ENCODE measurements around the gene ITGA6.
"Not testable (repeated sequence)": the region's sequence is repeated elsewhere in the genome, so short reads cannot be mapped to it uniquely, and the experiment has no call there.

ITGA6 gene

GRCh38 chr2:172507199-172507598 lies 79.8 kb downstream of the ITGA6 start:
- DNase-seq (ENCODE audit: low read depth, low spot score): no peak
- no peak overlapping the region for H3K27ac ChIP-seq

GRCh38 chr2:172510088-172510487 lies 82.7 kb downstream of the ITGA6 start:
- no peak overlapping the region for H3K27ac ChIP-seq

DNA sequence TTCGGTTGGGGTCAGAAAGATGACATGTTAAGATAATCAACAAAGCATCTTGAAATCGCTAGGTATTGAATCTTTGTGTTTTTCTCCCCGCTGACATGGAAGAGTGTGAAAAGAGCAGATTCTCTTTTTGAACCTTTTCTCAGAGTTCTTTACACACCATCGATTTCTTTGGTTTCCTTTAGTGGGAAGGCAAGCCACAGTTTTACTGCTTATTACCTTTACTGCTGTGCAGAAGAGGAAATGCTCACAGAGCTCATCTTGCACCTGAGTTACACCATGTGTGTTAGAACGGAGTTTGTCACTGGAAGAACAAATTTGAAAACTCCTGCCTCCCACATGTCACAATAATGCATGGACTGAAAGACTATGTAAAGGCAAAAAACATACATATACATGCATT lies 83.2 kb downstream of the ITGA6 start:
- H3K27ac ChIP-seq: no peak overlapping the region
- no peak for DNase-seq (ENCODE audit: low read depth, low spot score)

More at GRCh38 chr2:172510088-172510487, 82.7 kb downstream of the ITGA6 start:
- DNase-seq (ENCODE audit: low read depth, low spot score): no peak

- no peak overlapping the region for H3K27ac ChIP-seq
These were observed 85.6 kb downstream of the ITGA6 start for GRCh38 chr2:172512810-172513523.

GRCh38 chr2:172513524-172513900 lies 86.1 kb downstream of the ITGA6 start:
- no peak for DNase-seq (ENCODE audit: low read depth, low spot score)
- H3K27ac ChIP-seq: no peak overlapping the region

More at GRCh38 chr2:172512810-172513523, 85.6 kb downstream of the ITGA6 start:
- no peak for DNase-seq (ENCODE audit: low read depth, low spot score)

- H3K27ac ChIP-seq: no peak overlapping the region
- DNase-seq (ENCODE audit: low read depth, low spot score): no peak
These were observed 86.7 kb downstream of the ITGA6 start for GRCh38 chr2:172513935-172514586.

DNA sequence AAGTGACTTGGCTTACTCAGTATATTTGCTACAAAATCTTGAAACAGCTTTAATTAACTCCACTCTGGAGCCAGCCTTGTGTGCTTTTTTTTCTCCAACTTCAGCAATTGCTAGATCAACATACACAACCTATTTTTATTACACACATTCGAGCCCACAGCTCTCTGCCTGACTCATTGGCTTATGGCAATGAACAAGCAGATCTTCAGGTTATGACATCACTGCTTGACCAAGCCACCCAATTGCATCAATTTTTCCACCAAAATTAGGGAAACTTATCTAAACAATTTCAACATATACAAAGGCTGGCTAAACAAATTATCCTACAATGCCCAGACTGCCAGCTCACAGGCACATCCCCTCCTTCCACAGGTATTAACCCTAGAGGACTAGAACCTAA lies 88.9 kb downstream of the ITGA6 start:
- DNase-seq (ENCODE audit: low read depth, low spot score): peak; percentile 20
- H3K27ac ChIP-seq: no peak overlapping the region

DNA sequence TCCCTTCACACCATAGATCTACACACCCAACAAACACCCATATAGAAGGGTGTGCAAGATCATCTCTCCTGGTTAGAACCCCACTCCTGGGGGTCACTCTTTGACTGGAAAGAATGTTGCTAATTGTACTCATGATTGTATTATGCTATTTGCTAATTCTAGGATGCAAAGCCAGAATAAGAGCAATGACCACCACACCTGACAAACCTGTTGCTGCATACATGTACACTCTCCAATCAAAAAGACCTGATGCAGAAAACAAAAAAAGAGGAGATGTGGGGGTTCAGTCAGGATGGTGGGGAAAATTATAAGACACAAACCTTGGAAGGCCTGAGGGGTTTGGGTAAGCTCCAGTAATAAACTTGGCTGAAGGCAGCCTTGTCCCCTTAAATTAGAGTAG lies 91.6 kb downstream of the ITGA6 start:
- H3K27ac ChIP-seq: no peak overlapping the region
- DNase-seq (ENCODE audit: low read depth, low spot score): no peak

- no peak for DNase-seq (ENCODE audit: low read depth, low spot score)
- no peak overlapping the region for H3K27ac ChIP-seq
These were observed 98.2 kb downstream of the ITGA6 start for GRCh38 chr2:172525601-172526000.

GRCh38 chr2:172531309-172531708 lies 103.9 kb downstream of the ITGA6 start:
- no peak for DNase-seq (ENCODE audit: low read depth, low spot score)
- H3K27ac ChIP-seq: no peak overlapping the region

DNA sequence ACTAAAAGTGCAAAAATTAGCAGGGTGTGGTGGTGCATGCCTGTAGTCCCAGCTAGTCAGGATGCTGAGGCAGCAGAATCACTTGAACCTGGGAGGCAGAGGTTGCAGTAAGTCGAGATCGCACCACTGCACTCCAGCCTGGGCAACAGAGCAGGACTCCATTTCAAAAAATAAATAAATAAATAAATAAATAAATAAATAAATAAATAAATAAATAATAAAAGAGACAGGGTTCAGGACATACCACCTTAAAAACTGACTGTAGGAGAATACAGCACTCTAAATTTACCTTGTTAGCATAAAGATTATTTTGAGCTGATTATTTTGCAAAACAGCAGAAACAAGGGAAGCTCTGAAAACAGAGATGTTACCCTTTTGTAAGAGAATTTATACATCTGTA lies 105.1 kb downstream of the ITGA6 start:
- H3K27ac ChIP-seq; DNase-seq (ENCODE audit: low read depth, low spot score): not testable (repeated sequence)

DNA sequence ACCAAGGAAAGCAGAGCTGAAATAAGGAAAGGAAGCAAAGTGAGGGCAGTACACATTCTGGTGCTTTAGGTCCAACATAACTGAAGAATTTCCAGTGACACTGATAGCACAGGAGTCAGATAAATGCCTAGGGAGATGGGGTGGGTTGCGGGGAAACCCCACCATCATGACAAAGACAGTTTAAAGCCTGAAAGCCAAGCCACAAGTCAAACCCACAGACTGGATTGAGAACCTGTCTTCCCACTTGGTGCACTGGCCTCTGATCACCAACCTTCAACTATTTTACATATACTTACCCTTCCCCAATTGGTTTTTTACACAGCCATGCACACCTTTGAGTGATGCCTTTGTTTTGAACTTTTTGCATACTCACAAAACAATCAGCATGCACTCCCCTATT lies 106.3 kb downstream of the ITGA6 start:
- no peak overlapping the region for H3K27ac ChIP-seq
- DNase-seq (ENCODE audit: low read depth, low spot score): no peak

- no peak for DNase-seq (ENCODE audit: low read depth, low spot score)
- H3K27ac ChIP-seq: no peak overlapping the region
These were observed 107.7 kb downstream of the ITGA6 start for GRCh38 chr2:172535119-172535518.

DNA sequence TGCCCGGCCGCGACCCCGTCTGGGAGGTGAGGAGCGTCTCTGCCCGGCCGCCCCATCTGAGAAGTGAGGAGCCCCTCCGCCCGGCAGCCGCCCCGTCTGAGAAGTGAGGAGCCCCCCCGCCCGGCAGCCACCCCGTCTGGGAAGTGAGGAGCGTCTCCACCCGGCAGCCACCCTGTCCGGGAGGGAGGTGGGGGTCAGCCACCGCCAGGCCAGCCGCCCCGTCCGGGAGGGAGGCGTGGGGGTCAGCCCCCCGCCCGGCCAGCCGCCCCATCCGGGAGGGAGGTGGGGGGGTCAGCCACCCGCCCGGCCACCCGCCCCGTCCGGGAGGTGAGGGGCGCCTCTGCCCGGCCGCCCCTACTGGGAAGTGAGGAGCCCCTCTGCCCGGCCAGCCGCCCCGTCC lies 110.5 kb downstream of the ITGA6 start:
- DNase-seq (ENCODE audit: low read depth, low spot score); H3K27ac ChIP-seq: not testable (repeated sequence)

DNA sequence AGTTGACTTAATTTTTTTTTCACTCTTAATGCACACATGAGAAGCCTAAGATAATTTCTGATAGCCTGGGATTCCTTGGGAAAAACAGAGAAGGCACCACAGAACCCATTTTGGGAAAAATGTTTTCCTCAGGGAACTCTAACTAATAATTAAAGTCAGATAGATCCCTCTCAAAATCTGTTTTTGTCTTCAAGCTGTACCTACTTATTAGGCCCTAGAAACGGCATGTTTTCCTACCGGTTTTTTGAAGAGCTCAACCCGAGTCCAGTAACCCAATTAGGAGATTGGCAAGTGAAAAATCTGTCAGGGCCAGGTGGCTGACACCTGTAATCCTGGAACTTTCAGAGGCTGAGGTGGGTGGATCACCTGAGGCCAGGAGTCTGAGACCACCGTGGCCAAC lies 112.4 kb downstream of the ITGA6 start:
- H3K27ac ChIP-seq: no peak overlapping the region
- DNase-seq (ENCODE audit: low read depth, low spot score): no peak

DNA sequence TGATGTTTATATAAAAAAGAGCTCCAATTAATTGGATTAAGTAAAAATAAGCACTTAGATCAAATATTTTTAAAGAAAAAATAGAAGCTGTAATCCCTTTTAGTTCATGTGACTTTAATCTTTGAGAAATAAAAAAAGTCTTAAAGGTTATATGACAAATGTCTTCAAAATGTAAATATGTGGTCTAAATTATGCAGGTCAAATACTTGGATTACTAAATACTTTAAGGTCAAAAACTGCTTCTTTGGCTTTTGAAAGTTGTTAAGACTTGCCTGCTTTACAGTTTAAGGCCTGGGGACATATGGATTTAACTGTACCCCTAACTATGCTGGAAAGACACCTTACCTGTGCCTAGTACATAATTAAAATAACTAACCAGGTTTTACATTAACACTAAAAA lies 113.0 kb downstream of the ITGA6 start:
- H3K27ac ChIP-seq: no peak overlapping the region
- no peak for DNase-seq (ENCODE audit: low read depth, low spot score)

DNA sequence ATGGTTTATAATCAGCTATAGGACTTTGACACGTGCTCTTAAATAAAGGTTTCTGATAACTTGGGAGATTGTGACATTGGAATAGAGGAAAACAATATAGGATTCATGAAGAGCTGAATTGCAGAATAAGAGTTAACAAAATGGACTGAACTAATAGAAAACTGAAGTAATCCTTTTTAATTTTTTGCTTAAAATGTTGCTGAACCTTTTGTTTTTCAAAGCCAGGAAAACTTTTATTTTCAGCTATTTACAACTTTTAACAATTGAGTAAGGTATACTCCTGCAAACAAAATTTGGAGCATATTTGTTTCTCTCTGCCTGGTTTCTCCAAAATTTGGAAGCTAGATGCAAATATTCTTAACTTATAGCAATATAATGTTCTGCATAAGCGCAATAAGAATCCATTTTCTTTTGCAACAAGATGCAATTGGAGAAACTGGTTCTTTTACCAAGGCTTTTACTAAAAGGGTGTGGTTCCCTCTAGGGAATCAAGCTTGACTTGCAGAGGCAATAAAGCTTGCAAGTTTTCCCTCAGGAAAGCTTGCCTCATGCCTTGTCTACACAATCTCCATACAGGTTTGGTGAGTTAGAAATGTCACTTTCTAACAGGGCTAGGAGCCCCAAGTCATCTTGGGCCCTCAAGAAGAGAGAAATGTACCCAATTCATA lies 118.2 kb downstream of the ITGA6 start:
- peak; percentile 24 for DNase-seq (ENCODE audit: low read depth, low spot score)
- H3K27ac ChIP-seq: no peak overlapping the region

DNA sequence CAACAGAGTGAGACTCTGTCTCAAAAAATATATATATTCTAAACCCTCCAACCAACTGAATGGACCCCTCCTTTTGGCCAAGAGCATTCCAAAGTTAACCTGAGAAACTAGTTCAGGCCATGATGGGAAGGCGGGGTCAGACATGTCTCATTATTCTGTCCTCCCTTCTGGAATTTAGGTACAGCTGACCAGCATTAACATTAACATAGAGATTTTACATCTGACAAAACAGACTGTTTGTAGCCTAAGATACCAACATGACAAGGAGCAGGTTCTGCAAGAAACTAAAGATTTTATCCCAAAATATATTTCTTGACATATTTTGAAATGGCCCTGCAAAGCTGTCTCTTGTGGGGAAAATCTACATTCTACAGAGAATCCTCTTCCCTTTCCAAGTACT lies 121.7 kb downstream of the ITGA6 start:
- no peak for DNase-seq (ENCODE audit: low read depth, low spot score)
- no peak overlapping the region for H3K27ac ChIP-seq

- not testable (repeated sequence) for DNase-seq (ENCODE audit: low read depth, low spot score); H3K27ac ChIP-seq
These were observed 122.4 kb downstream of the ITGA6 start for GRCh38 chr2:172549802-172550201.

DNA sequence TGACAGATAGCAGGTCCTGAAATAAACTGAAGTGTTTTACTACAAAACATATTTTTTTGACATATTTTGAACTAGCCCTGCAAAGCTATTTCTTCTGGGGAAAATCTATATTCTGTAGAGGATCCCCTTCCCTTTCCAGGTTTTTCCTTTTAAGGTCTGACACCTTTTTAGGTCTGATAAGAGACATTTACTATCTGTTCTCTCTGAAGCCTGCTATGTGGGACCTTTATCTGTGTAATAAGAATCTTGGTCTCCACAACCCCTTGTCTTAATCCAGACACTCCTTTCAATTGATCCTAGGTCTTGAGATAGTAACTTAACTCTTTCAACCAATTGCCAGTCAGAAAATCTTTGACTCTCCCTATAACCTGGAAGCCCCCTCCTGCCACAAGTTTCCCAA lies 123.0 kb downstream of the ITGA6 start:
- no peak for DNase-seq (ENCODE audit: low read depth, low spot score)
- H3K27ac ChIP-seq: no peak overlapping the region

DNA sequence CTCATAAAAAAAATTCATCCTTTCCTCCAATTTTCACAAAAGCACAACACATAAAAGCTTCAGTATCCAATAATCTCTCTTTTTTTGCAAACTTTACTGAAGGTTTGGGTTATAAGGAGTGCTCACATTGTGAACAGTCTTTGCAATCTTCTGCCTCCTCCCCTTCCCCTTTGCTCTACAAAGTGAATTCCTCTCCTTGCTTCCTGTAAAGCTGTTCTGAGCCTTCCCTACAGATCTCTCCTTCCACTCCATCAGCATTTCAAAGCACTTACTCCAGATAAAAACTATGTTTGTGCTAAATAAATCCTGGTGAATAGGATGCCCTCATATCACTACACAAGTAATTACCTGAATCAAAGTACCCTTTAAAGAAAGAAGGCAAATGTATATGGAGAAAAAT lies 123.9 kb downstream of the ITGA6 start:
- DNase-seq (ENCODE audit: low read depth, low spot score): no peak

More for the DNA sequence above, 123.9 kb downstream of the ITGA6 start:
- no peak overlapping the region for H3K27ac ChIP-seq
